ENCODE results near the gene ZFP62.

ZFP62 gene

GRCh38 chr5:180868960-180869359, 7.9 kb upstream of the ZFP62 start:
- DNase-seq (ENCODE audit: low spot score), result peak; percentile 52

GRCh38 chr5:180866985-180867384, 5.9 kb upstream of the ZFP62 start:
- no peak for DNase-seq (ENCODE audit: low spot score)

GRCh38 chr5:180865981-180866695, 5.1 kb upstream of the ZFP62 start:
- no peak for DNase-seq (ENCODE audit: low spot score)

- no peak for DNase-seq (ENCODE audit: low spot score)
Measured at GRCh38 chr5:180862645-180863044, 1.6 kb upstream of the ZFP62 start.

- DNase-seq (ENCODE audit: low spot score), result peak; percentile 76
Measured at GRCh38 chr5:180860273-180860886, 696 bp downstream of the ZFP62 start.

- DNase-seq (ENCODE audit: low spot score), result no peak
Measured at GRCh38 chr5:180858586-180858985, 2.5 kb downstream of the ZFP62 start.

- DNase-seq (ENCODE audit: low spot score), result no peak
Measured at GRCh38 chr5:180853848-180854176, 7.3 kb downstream of the ZFP62 start.

- no peak for DNase-seq (ENCODE audit: low spot score)
Measured at GRCh38 chr5:180853121-180853847, 7.8 kb downstream of the ZFP62 start.

- DNase-seq (ENCODE audit: low spot score), result no peak
Measured at GRCh38 chr5:180852495-180852894, 8.6 kb downstream of the ZFP62 start.

GRCh38 chr5:180850434-180851078, 10.5 kb downstream of the ZFP62 start:
- DNase-seq (ENCODE audit: low spot score), result no peak

GRCh38 chr5:180849827-180850226, 11.2 kb downstream of the ZFP62 start:
- no peak for DNase-seq (ENCODE audit: low spot score)

- no peak for DNase-seq (ENCODE audit: low spot score)
Measured at GRCh38 chr5:180848878-180849277, 12.2 kb downstream of the ZFP62 start.

GRCh38 chr5:180848265-180848664, 12.8 kb downstream of the ZFP62 start:
- DNase-seq (ENCODE audit: low spot score), result no peak

- DNase-seq (ENCODE audit: low spot score), result no peak
Measured at GRCh38 chr5:180847026-180847425, 14.1 kb downstream of the ZFP62 start.

GRCh38 chr5:180844858-180845257, 16.2 kb downstream of the ZFP62 start:
- DNase-seq (ENCODE audit: low spot score), result no peak

GRCh38 chr5:180844432-180844831, 16.6 kb downstream of the ZFP62 start:
- DNase-seq (ENCODE audit: low spot score), result no peak

GRCh38 chr5:180839935-180840334, 21.1 kb downstream of the ZFP62 start:
- no peak for DNase-seq (ENCODE audit: low spot score)

- no peak for DNase-seq (ENCODE audit: low spot score)
Measured at GRCh38 chr5:180839227-180839626, 21.8 kb downstream of the ZFP62 start.

- DNase-seq (ENCODE audit: low spot score), result no peak
Measured at GRCh38 chr5:180837478-180837877, 23.6 kb downstream of the ZFP62 start.

GRCh38 chr5:180832638-180833068, 28.4 kb downstream of the ZFP62 start:
- peak; percentile 83 for DNase-seq (ENCODE audit: low spot score)

- DNase-seq (ENCODE audit: low spot score), result peak; percentile 90
Measured at GRCh38 chr5:180831139-180832093, 29.7 kb downstream of the ZFP62 start.
